NCI-H1417 treated with DMSO at 0.1 percent for 48 hours (cell line): ENCODE data around the gene FBH1.

Source experiments
- DNase-seq: peaks from one replicate; lab custom pipeline; 2025; lab: John Stamatoyannopoulos, UW

The FBH1 gene

DNA sequence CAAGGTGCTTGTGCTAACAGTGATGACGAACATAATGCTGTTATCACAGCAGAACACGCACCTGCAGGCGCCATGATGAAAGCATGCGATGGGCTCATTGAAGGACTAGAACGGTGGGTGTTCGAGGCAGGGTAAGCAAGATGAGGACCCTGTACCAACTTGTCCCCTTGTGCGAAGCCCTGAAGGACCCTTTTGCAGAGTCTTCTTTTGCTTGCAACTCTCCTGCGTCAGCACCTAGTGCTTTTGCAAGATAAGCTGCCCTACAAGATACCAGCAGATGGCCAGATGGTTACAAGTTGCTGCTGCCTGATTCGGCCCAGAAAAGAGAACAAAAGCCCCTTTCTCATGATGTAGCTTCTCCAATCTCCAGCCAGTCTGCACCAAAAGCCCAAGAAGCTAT lies 91.5 kb downstream of the FBH1 start:
- DNase-seq: no peak

DNA sequence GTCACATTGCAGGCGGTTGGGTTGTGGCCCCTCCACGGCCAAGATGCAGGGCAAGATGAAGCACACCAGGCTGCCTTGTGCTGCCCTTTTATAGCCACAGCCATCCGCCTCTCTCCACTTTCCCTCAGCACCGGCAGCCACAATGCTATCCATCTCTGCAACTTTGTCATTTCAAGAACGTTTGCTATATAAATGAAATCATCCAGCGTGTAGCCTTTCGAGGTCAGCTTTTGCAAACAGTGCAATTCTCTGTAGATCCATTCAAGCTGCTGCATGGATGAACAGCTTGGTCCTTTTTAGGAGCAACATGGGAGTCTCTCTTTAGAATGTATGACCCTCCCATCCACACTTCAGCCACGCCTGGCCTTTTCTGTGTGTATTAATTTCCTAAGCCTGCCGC lies 93.7 kb downstream of the FBH1 start:
- no peak for DNase-seq

DNA sequence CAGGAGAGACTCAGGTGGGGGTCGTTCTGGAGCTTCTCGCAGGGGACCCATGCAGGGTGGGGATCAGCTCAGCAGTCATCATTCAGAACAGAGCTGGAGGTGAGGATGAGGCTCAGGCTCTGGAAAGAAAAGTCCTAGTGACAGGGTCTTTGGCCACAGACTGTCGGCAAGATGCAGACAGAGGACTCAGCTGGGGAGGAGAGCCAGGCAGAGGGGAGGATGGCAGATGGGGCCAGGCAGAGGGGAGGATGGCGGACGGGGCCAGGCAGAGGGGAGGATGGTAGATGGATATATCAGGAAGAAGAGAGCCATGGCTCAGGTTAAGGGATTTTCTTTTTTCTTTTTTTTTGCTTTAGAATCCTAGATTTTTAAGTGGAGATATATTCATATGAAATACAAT lies 95.0 kb downstream of the FBH1 start:
- DNase-seq: no peak
